C4-2B (cell line): Measurements from ENCODE around the gene HOXA9.

Experiments used
- CTCF ChIP-seq: fragments of 450-650 bp; conservative IDR thresholded peaks from 2 replicates; pipeline ENCODE4 v1.5.1; 2017; ENCODE audit warnings: mild to moderate bottlenecking
- ZFX ChIP-seq: fragments of 450-650 bp; IDR thresholded peaks from 2 replicates; pipeline ENCODE4 v1.6.1; 2017

- TF ChIP-seq CTCF (no peak), ZFX (no peak)
Observed at GRCh38 chr7:27185854-27186667, 20.7 kb upstream of the HOXA9 start.
